CD4-positive, alpha-beta T cell (primary cell): ENCODE data around the gene CACNB2. TPM values are rescaled to one million over a fixed set of nuclear protein-coding genes. Genes with fewer than 3 reads are reported as not detected.

ENCODE experiments used
- ATAC-seq: fragments of 200-7000 bp; cut with Tn5 transposase; one replicate; pipeline ENCODE4 v1.10.0; 2022; ENCODE audit warnings: mild to moderate bottlenecking; ENCODE audit not compliant: poor library complexity
- CTCF ChIA-PET: fragments of 350-600 bp; sonication (Branson Sonifier 250); formaldehyde crosslinking; loops from one replicate; lab custom pipeline; 2021; ENCODE audit warnings: antibody characterized with exemption, inconsistent platforms; lab: Charles Lee
- POLR2A ChIA-PET: fragments of 350-600 bp; sonication (Branson Sonifier 250); formaldehyde crosslinking; loops from one replicate; lab custom pipeline; 2021; ENCODE audit warnings: antibody characterized with exemption, inconsistent platforms; lab: Charles Lee
- DNase-seq, 14 experiments: peaks; one replicate each; pipeline ENCODE4 v3.0.0-alpha.2; 2013 to 2020; ENCODE audit warnings: mixed read lengths in 2 of 14
- H3K27ac ChIP-seq, 2 donors: one replicate each; pipeline versions ENCODE4 v1.5.1 to v1.7.0; 2013; ENCODE audit warnings: low read length in 2 of 2, low read depth in 1 of 2, mild to moderate bottlenecking in 1 of 2
- H3K27me3 ChIP-seq, 2 experiments: 1 replicate in 1 of 2; 2 replicates in 1 of 2; pipeline versions ENCODE4 v1.6.1 to v1.7.0; 2013; ENCODE audit warnings: low read length in 2 of 2, control low read depth in 1 of 2, mild to moderate bottlenecking in 1 of 2, moderate library complexity in 1 of 2; ENCODE audit not compliant: insufficient read depth in 2 of 2, control insufficient read depth in 1 of 2
- H3K36me3 ChIP-seq: one replicate; pipeline ENCODE4 v1.6.1; 2013; ENCODE audit warnings: low read length, control low read depth; ENCODE audit not compliant: insufficient read depth
- H3K4me1 ChIP-seq: one replicate; pipeline ENCODE4 v1.6.1; 2013; ENCODE audit warnings: low read length, control low read depth; ENCODE audit not compliant: insufficient read depth
- H3K4me3 ChIP-seq: one replicate; pipeline ENCODE4 v1.5.1; 2013; ENCODE audit warnings: mild to moderate bottlenecking, low read length, moderate library complexity
- H3K9me3 ChIP-seq, 2 experiments: 1 replicate in 1 of 2; 2 replicates in 1 of 2; pipeline versions ENCODE4 v1.6.1 to v1.7.0; 2013; ENCODE audit warnings: low read length in 2 of 2, mild to moderate bottlenecking in 2 of 2, control low read depth in 1 of 2, moderate library complexity in 1 of 2; ENCODE audit not compliant: control insufficient read depth in 1 of 2, insufficient read depth in 1 of 2
- H3K27ac Mint-ChIP-seq: one replicate; pipeline ENCODE4 v1.8.0; 2020; ENCODE audit warnings: mixed read lengths
- H3K27me3 Mint-ChIP-seq: one replicate; pipeline ENCODE4 v1.8.0; 2021; ENCODE audit warnings: mixed read lengths
- H3K36me3 Mint-ChIP-seq: one replicate; pipeline ENCODE4 v1.8.0; 2021; ENCODE audit warnings: low read depth, mixed read lengths
- H3K4me1 Mint-ChIP-seq: one replicate; pipeline ENCODE4 v1.8.0; 2021; ENCODE audit warnings: low read depth, mixed read lengths
- H3K4me3 Mint-ChIP-seq: one replicate; pipeline ENCODE4 v1.8.0; 2020; ENCODE audit warnings: mild to moderate bottlenecking, mixed read lengths
- H3K9me3 Mint-ChIP-seq: one replicate; pipeline ENCODE4 v1.8.0; 2020; ENCODE audit warnings: mixed read lengths
- intact Hi-C, 2 experiments: fragments of 100-400 bp; cut with DNase I in 1 of 2; cut with micrococcal nuclease in 1 of 2; formaldehyde crosslinking; loops; one replicate each; pipeline versions ENCODE4 v1.15.1 to v1.9.0; 2023 to 2025; cut with DNase I, micrococcal nuclease
- total RNA-seq, 174 experiments: library from RNA in 2 of 174; stranded (reverse) in 2 of 174; gene quantifications; one replicate each; pipeline ENCODE4 v1.2.3 and lab custom pipeline; 2021 to 2026
- TF ChIP-seq, protein P1 (sequence below): fragments of 200-600 bp; IDR thresholded peaks from one replicate; pipeline ENCODE4 v1.8.0; 2022; ENCODE audit warnings: antibody characterized with exemption, mild to moderate bottlenecking

CACNB2 gene
- total RNA-seq, 2 experiments from 2014 or later = 0.34 TPM; not detected in 1

DNA sequence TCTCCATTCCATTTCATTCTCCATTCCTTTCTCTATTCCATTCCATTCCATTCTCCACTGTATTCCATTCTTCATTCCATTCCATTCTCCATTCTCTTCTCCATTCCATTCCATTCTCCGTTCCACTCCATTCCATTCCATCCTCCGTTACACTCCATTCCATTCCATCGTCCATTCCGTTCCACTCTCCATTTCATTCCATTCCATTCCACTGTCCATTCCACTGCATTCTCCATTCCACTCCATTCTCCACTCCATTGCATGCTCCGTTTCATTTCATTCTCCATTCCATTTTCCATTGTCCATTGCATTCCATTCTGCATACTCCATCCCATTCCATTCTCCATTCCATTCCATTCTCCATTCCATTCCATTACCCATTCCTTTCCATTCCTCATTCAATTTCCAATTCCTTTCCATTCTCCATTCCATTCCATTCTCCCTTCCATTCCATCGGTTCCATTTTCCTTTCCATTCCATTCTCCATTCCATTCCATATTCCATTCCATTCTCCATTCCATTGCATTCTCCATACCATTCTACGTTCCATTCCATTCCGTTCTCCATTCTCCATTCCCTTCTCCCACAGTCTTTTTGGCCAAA is 432.8 kb downstream of the CACNB2 start:
- Histone ChIP-seq H3K4me1 (no peaks in the 10 kb centered on the region), H3K36me3 (peaks cover 12% of the 10 kb centered on the region), H3K27me3 (no peaks in the 10 kb centered on the region), H3K9me3 (peaks cover 0 to 52% of the 10 kb centered on the region in 2 experiments), H3K27ac (no peak overlapping the region), H3K4me3 (no peak overlapping the region)
- DNase-seq (no peak), ATAC-seq (no peak)
- H3K36me3 Mint-ChIP-seq = peaks cover 37% of the 10 kb centered on the region
- H3K9me3 Mint-ChIP-seq = no peaks in the 10 kb centered on the region
- ChIA-PET CTCF (no interaction called here), POLR2A (no interaction called here)
- no peak overlapping the region for H3K27ac Mint-ChIP-seq
- no peaks in the 10 kb centered on the region for H3K4me1 Mint-ChIP-seq
- TF ChIP-seq, protein P1, sequence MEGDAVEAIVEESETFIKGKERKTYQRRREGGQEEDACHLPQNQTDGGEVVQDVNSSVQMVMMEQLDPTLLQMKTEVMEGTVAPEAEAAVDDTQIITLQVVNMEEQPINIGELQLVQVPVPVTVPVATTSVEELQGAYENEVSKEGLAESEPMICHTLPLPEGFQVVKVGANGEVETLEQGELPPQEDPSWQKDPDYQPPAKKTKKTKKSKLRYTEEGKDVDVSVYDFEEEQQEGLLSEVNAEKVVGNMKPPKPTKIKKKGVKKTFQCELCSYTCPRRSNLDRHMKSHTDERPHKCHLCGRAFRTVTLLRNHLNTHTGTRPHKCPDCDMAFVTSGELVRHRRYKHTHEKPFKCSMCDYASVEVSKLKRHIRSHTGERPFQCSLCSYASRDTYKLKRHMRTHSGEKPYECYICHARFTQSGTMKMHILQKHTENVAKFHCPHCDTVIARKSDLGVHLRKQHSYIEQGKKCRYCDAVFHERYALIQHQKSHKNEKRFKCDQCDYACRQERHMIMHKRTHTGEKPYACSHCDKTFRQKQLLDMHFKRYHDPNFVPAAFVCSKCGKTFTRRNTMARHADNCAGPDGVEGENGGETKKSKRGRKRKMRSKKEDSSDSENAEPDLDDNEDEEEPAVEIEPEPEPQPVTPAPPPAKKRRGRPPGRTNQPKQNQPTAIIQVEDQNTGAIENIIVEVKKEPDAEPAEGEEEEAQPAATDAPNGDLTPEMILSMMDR = no peak
- H3K4me3 Mint-ChIP-seq = no peak overlapping the region
- no peaks in the 10 kb centered on the region for H3K27me3 Mint-ChIP-seq
- intact Hi-C loops = no loop called here

DNA sequence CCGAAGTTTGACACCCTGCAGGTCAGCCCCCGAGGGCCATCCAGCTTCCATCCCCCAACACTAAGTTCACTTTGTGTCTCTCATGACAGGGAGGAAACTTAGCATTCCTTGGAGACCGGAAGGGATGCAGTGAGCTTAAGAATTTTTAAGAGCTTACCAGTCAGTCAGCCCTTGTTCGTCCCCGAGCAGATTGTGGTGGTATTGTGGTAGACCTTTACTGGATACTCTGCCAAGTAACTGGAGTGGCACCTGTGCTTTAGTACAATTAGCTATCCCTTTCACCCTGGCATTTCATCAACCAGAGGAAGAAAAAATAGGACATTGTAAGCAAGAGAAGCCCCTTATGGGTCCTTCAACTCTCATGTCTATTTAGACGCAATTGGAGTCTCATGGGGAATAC is 436.4 kb downstream of the CACNB2 start:
- H3K36me3 Mint-ChIP-seq = peaks cover 71% of the 10 kb centered on the region
- ATAC-seq (no peak), DNase-seq (no peak)
- ChIA-PET POLR2A (no interaction called here), CTCF (no interaction called here)
- intact Hi-C loops = no loop called here
- no peaks in the 10 kb centered on the region for H3K4me1 ChIP-seq
- no peaks in the 10 kb centered on the region for H3K27me3 ChIP-seq
- H3K4me3 ChIP-seq = no peak overlapping the region
- peaks cover 4% of the 10 kb centered on the region for H3K9me3 Mint-ChIP-seq
- H3K27me3 Mint-ChIP-seq = no peaks in the 10 kb centered on the region
- H3K4me3 Mint-ChIP-seq = no peak overlapping the region
- peaks cover 0 to 30% of the 10 kb centered on the region in 2 experiments for H3K9me3 ChIP-seq
- no peaks in the 10 kb centered on the region for H3K4me1 Mint-ChIP-seq
- no peak overlapping the region for H3K27ac ChIP-seq
- TF ChIP-seq, protein P1 = no peak
- no peak overlapping the region for H3K27ac Mint-ChIP-seq
- peaks cover 39% of the 10 kb centered on the region for H3K36me3 ChIP-seq

DNA sequence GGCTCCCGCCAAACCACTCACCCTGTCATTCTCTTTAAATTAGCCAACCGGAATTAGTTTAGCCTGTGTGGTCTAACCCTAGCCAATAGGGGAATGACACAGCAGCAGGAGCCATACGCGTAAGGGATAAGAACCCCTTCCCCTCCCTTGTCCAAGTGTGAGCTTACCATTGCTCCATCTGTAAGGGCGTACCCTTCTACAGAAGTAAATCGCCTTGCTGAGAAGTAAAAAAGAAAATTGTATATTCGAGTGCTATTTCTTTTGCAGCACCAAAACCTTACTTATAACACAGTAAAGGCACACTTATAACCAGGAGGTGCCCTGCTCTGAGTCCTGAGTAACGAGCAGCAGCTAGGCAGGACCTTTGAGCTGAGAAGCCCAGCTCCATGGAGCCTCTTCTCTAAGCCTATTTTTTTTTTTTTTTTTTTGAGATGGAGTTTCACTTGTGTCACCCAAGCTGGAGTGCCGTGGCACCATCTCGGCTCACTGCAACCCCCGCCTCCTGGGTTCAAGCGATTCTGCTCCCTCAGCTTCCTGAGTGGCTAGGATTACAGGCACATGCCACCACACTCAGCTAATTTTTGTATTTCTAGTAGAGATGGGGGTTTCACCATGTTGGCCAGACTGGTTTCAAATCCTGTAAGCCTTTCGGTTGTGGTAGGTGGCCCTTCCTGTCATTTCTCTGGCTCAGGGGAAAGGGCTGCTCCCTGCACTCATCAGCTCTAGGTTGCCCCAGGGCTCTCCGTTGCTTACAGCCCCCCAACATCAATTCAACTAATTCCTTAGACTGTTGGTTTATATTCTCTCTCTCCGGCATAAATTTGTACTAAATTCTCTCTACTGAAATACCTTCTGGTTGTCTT is 437.8 kb downstream of the CACNB2 start:
- ATAC-seq = no peak
- no peaks in the 10 kb centered on the region for H3K27me3 ChIP-seq
- H3K4me1 ChIP-seq = peaks cover 1% of the 10 kb centered on the region
- H3K4me1 Mint-ChIP-seq = peaks cover 10% of the 10 kb centered on the region
- no peak overlapping the region for H3K4me3 ChIP-seq
- TF ChIP-seq, protein P1 = no peak
- H3K27ac ChIP-seq = no peak overlapping the region
- DNase-seq = no peak
- intact Hi-C loops = no loop called here
- H3K27me3 Mint-ChIP-seq = no peaks in the 10 kb centered on the region
- ChIA-PET POLR2A (no interaction called here), CTCF (no interaction called here)
- H3K4me3 Mint-ChIP-seq = no peak overlapping the region
- peaks cover 0 to 16% of the 10 kb centered on the region in 2 experiments for H3K9me3 ChIP-seq
- peaks cover 45% of the 10 kb centered on the region for H3K36me3 ChIP-seq
- peaks cover 85% of the 10 kb centered on the region for H3K36me3 Mint-ChIP-seq
- H3K9me3 Mint-ChIP-seq = peaks cover 4% of the 10 kb centered on the region
- no peak overlapping the region for H3K27ac Mint-ChIP-seq
